PC-3 (cell line): ENCODE data around the gene MRPS22.

Experiments used
- CTCF ChIP-seq: fragments of 300-600 bp; sonication (generic); conservative IDR thresholded peaks from 2 replicates; pipeline ENCODE4 v1.5.1; 2017; ENCODE audit warnings: antibody characterized with exemption, low read depth, mild to moderate bottlenecking, low read length
- EZH2 ChIP-seq: fragments of 300-600 bp; sonication (generic); IDR thresholded peaks from one replicate; pipeline ENCODE4 v1.6.1; 2017; ENCODE audit warnings: antibody characterized with exemption, mild to moderate bottlenecking, low read length; ENCODE audit not compliant: unreplicated experiment

GRCh38 chr3:139323146-139323545 is 20.7 kb upstream of the MRPS22 start:
- TF ChIP-seq CTCF (no peak), EZH2 (no peak)
